IMR-90 (cell line): ENCODE data around the gene C2orf92. TPM values are rescaled to one million over a fixed set of nuclear protein-coding genes. Genes with fewer than 3 reads are reported as not detected.

Source experiments
- ATAC-seq: fragments of 200-7000 bp; cut with Tn5 transposase; 2 replicates; pipeline ENCODE4 v1.9.1; 2020; ENCODE audit warnings: low read depth, mild to moderate bottlenecking, moderate library complexity
- BruUV-seq: library from RNA; stranded (reverse); fragments of 400-500 nt; replicated peaks from 2 replicates; lab custom pipeline; 2021; lab: Mats Ljungman, UMichigan
- CTCF ChIA-PET: fragments of 300-600 bp; formaldehyde crosslinking; extraction: SDS; loops from one replicate; lab custom pipeline; 2021; ENCODE audit warnings: antibody characterized with exemption; lab: Yijun Ruan, JAX
- POLR2A ChIA-PET: fragments of 300-600 bp; sonication (Branson Sonifier 250); formaldehyde crosslinking; loops from one replicate; lab custom pipeline; 2022; ENCODE audit warnings: antibody characterized with exemption; ENCODE audit not compliant: unreplicated experiment; lab: Charles Lee
- DNase-seq: peaks from one replicate; pipeline ENCODE4 v3.0.0; 2013
- H2AFZ ChIP-seq: replicated peaks from 2 replicates; pipeline ENCODE3; 2013; ENCODE audit warnings: low read length, mild to moderate bottlenecking; ENCODE audit not compliant: poor library complexity
- H2AK5ac ChIP-seq: 2 replicates; pipeline ENCODE4 v1.6.1; 2013; ENCODE audit warnings: low read depth, low read length, inconsistent platforms
- H2AK9ac ChIP-seq: replicated peaks from 2 replicates; pipeline ENCODE3; 2013; ENCODE audit warnings: mild to moderate bottlenecking, low read depth, low read length, moderate library complexity; ENCODE audit not compliant: poor library complexity
- H2BK120ac ChIP-seq: 2 replicates; pipeline ENCODE4 v1.6.1; 2013; ENCODE audit warnings: low read depth, low read length, inconsistent platforms
- H2BK15ac ChIP-seq: 3 replicates; pipeline ENCODE4 v1.6.1; 2013; ENCODE audit warnings: low read depth, low read length, inconsistent platforms
- H2BK20ac ChIP-seq: 2 replicates; pipeline ENCODE4 v1.6.1; 2013; ENCODE audit warnings: low read depth, mild to moderate bottlenecking, inconsistent platforms, low read length, moderate library complexity
- H2BK5ac ChIP-seq: 2 replicates; pipeline ENCODE4 v1.6.1; 2013; ENCODE audit warnings: mild to moderate bottlenecking, low read depth, low read length, inconsistent platforms; ENCODE audit not compliant: poor library complexity, severe bottlenecking
- H3K14ac ChIP-seq: replicated peaks from 2 replicates; pipeline ENCODE4 v1.6.1; 2013; ENCODE audit warnings: low read depth, low read length, inconsistent platforms
- H3K18ac ChIP-seq: 2 replicates; pipeline ENCODE4 v1.6.1; 2013; ENCODE audit warnings: low read depth, low read length, control low read depth
- H3K23ac ChIP-seq: 2 replicates; pipeline ENCODE4 v1.6.1; 2013; ENCODE audit warnings: low read depth, low read length, inconsistent platforms
- H3K27ac ChIP-seq: 2 replicates; pipeline ENCODE4 v1.5.1; 2013; ENCODE audit warnings: mild to moderate bottlenecking, control low read depth, low read length; ENCODE audit not compliant: insufficient read depth
- H3K27me3 ChIP-seq: 2 replicates; pipeline ENCODE4 v1.6.1; 2013; ENCODE audit warnings: low read length; ENCODE audit not compliant: control insufficient read depth, insufficient read depth
- H3K36me3 ChIP-seq: 2 replicates; pipeline ENCODE4 v1.6.1; 2013; ENCODE audit warnings: low read length, mixed read lengths; ENCODE audit not compliant: control insufficient read depth, insufficient read depth
- H3K4ac ChIP-seq: 2 replicates; pipeline ENCODE4 v1.6.1; 2013; ENCODE audit warnings: low read depth, low read length, inconsistent platforms
- H3K4me1 ChIP-seq: 2 replicates; pipeline ENCODE4 v1.6.1; 2013; ENCODE audit warnings: low read length, mixed read lengths; ENCODE audit not compliant: control insufficient read depth, insufficient read depth
- H3K4me2 ChIP-seq: 2 replicates; pipeline ENCODE4 v1.6.1; 2013; ENCODE audit warnings: low read depth, mild to moderate bottlenecking, control low read depth, low read length, moderate library complexity
- H3K4me3 ChIP-seq: 2 replicates; pipeline ENCODE4 v1.5.1; 2013; ENCODE audit warnings: low read depth, mild to moderate bottlenecking, control low read depth, low read length, moderate library complexity; ENCODE audit not compliant: insufficient read depth
- H3K56ac ChIP-seq: 2 replicates; pipeline ENCODE4 v1.6.1; 2013; ENCODE audit warnings: low read length, inconsistent platforms; ENCODE audit not compliant: insufficient read depth; ENCODE audit errors: extremely low read depth
- H3K79me1 ChIP-seq, 2 experiments: 2 replicates each; pipeline ENCODE4 v1.6.1; 2013; ENCODE audit warnings: low read length in 2 of 2, inconsistent platforms in 1 of 2, low read depth in 1 of 2
- H3K9ac ChIP-seq: 2 replicates; pipeline ENCODE4 v1.6.1; 2013; ENCODE audit warnings: low read depth, low read length, control low read depth
- H3K9me1 ChIP-seq: 2 replicates; pipeline ENCODE4 v1.6.1; 2013; ENCODE audit warnings: low read length, inconsistent platforms; ENCODE audit not compliant: insufficient read depth
- H3K9me3 ChIP-seq: 2 replicates; pipeline ENCODE4 v1.6.1; 2013; ENCODE audit warnings: low read length; ENCODE audit not compliant: control insufficient read depth, insufficient read depth
- H4K20me1 ChIP-seq: 2 replicates; pipeline ENCODE4 v1.6.1; 2013; ENCODE audit warnings: low read length, inconsistent platforms; ENCODE audit not compliant: insufficient read depth
- H4K5ac ChIP-seq: 2 replicates; pipeline ENCODE4 v1.6.1; 2013; ENCODE audit warnings: mild to moderate bottlenecking, low read depth, low read length, control low read depth
- H4K8ac ChIP-seq, 2 experiments: 2 replicates each; pipeline ENCODE4 v1.6.1; 2013; ENCODE audit warnings: low read depth in 2 of 2, low read length in 2 of 2, control low read depth in 1 of 2, inconsistent platforms in 1 of 2
- H4K91ac ChIP-seq: 2 replicates; pipeline ENCODE4 v1.6.1; 2013; ENCODE audit warnings: low read depth, low read length, inconsistent platforms; ENCODE audit not compliant: insufficient read depth
- MXI1 ChIP-seq: IDR thresholded peaks from 2 replicates; pipeline ENCODE4 v1.6.1; 2012; ENCODE audit warnings: low read depth, mild to moderate bottlenecking, low read length, moderate library complexity, borderline replicate concordance
- WGBS, 2 experiments: methylation state at CpG; one replicate each; pipeline versions ENCODE4 v1.1.5 to v1.1.7; 2013; ENCODE audit warnings: missing lambda C conversion rate in 2 of 2; ENCODE audit not compliant: insufficient read length in 1 of 2; ENCODE audit errors: extremely low coverage in 2 of 2; 5-methylcytosine and 5-hydroxymethylcytosine counted together
- dilution Hi-C: fragments of 300-500 bp; cut with HindIII; formaldehyde crosslinking; loops from one replicate; pipeline ENCODE4 v1.14.3; 2018; ENCODE audit warnings: low sequenced_read_pairs; ENCODE audit not compliant: unreplicated experiment
- in situ Hi-C: fragments of 300-500 bp; cut with MboI; formaldehyde crosslinking; loops from 3 replicates; pipeline ENCODE4 v1.14.3; 2019; ENCODE audit warnings: low sequenced_read_pairs, inconsistent platforms, mixed read lengths
- intact Hi-C: fragments of 100-400 bp; cut with micrococcal nuclease; formaldehyde crosslinking; loops from 2 replicates; pipeline ENCODE4 v1.10.0; 2022
- polyA plus RNA-seq, 3 experiments: library from polyadenylated mRNA; depleted of rRNA; stranded (reverse); fragments of >200 nt; gene quantifications; 2 replicates each; pipeline ENCODE4 v1.2.3, GENCODE V29; 2012; ENCODE audit warnings: low replicate concordance in 1 of 3
- total RNA-seq: library from RNA; depleted of rRNA; stranded (reverse); fragments of >200 nt; gene quantifications from 2 replicates; pipeline ENCODE4 v1.2.3, GENCODE V29; 2012

Gene C2orf92
- total and polyA plus RNA-seq, 2 of the 4 experiments (the other 2 are of a cell fraction), result 0.90 to 2.5 TPM

DNA sequence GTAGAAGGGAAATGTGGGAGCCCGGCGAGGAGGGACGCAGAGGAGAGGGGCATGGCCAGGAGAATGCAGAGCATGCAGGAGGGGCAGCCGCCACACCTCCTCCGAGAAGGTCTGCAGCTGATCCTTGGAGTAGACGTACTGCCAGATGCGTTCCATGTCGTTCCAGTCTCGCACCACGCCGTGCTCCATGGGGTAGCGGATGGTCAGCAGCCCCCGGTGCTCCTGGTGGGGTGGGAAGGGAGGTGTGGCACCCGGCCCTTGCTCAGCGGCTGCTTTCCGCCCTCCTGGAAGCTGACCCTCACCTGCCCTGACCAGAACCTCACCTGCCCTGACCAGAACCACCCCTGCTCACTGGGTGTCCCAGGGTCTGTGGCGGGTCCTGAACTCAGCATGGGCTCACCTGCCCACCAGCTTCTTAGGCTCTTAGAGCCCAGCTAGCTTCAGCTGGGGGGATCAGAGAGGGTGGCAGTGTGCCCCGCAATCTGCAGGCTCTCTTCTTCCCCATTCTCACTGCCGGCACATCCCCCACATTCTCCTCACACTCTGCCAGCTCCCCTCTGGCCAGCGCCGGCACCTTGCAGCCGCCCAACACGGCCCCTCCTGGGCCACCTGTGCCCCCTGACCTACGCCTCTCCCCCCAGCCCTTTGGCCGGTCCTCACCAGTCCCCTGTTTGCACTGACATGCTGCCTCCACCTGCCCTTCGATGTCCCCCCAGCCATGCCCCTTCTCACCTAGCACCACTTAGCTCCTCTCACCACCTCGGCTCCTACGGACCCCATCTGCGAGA lies 10.1 kb upstream of the C2orf92 start:
- no peak overlapping the region for H2AK5ac ChIP-seq
- BruUV-seq, result no TSS peak
- in situ Hi-C loops, result loop anchor here (25.0 kb wide), 1 partner anchor 1597 kb away; no protein-coding TSS in a partner anchor
- no peak overlapping the region for H2BK120ac ChIP-seq
- no peak overlapping the region for H3K14ac ChIP-seq
- H3K4me3 ChIP-seq, result no peak overlapping the region
- no peaks in the 10 kb centered on the region for H3K27me3 ChIP-seq
- H3K36me3 ChIP-seq, result peaks cover 40% of the 10 kb centered on the region
- no peak overlapping the region for H3K56ac ChIP-seq
- no peak overlapping the region for H3K18ac ChIP-seq
- H3K9ac ChIP-seq, result no peak overlapping the region
- H3K79me1 ChIP-seq, result peaks cover 12 to 49% of the 10 kb centered on the region in 2 experiments; a peak in 3 of 4 replicates
- H3K9me1 ChIP-seq, result peaks cover 11% of the 10 kb centered on the region
- intact Hi-C loops, result no loop called here
- H3K4me1 ChIP-seq, result peaks cover 9% of the 10 kb centered on the region
- no peak overlapping the region for H2BK5ac ChIP-seq
- 0 out of 2 replicates have a peak, but pooled peaks cover 8% of the 10 kb centered on the region for H4K20me1 ChIP-seq
- H4K91ac ChIP-seq, result no peak overlapping the region
- H3K27ac ChIP-seq, result no peak overlapping the region
- H3K4me2 ChIP-seq, result no peak overlapping the region
- H2BK15ac ChIP-seq, result no peak overlapping the region
- no peak for TF ChIP-seq MXI1
- no peak overlapping the region for H3K4ac ChIP-seq
- DNase-seq (no peak), ATAC-seq (no peak)
- dilution Hi-C loops, result no loop called here
- H4K8ac ChIP-seq, result no peak overlapping the region
- WGBS, 2 experiments, result 92% methylated on average over 17 of the region's 29 CpGs; no CpG with 5 or more reads in 1 of the 2 experiments
- no peak overlapping the region for H4K5ac ChIP-seq
- H2BK20ac ChIP-seq, result no peak overlapping the region
- no peak overlapping the region for H2AFZ ChIP-seq
- no peak overlapping the region for H3K23ac ChIP-seq
- ChIA-PET POLR2A (no interaction called here), CTCF (no interaction called here)
- H2AK9ac ChIP-seq, result no peak overlapping the region
- peaks cover 6% of the 10 kb centered on the region for H3K9me3 ChIP-seq
